Choroid plexus epithelial cell (primary cell): ENCODE data around the gene KLK6.
A peak's percentile ranks its signal among the peaks of the same experiment; 100 is the strongest.

Experiments used
- DNase-seq: peaks from one replicate; pipeline ENCODE4 v3.0.0-alpha.2; 2010; ENCODE audit warnings: low read depth
- H3K4me3 ChIP-seq: 2 replicates; pipeline ENCODE4 v1.5.1; 2011; ENCODE audit warnings: low read depth, mild to moderate bottlenecking, control low read depth, low read length, moderate library complexity
- TF ChIP-seq, protein P1 (sequence below): conservative IDR thresholded peaks from 2 replicates; pipeline ENCODE4 v1.5.1; 2011; ENCODE audit warnings: low read depth, mild to moderate bottlenecking, control low read depth, inconsistent platforms, low read length, moderate library complexity

KLK6 gene

GRCh38 chr19:50933640-50934039 is 35.8 kb downstream of the KLK6 start:
- TF ChIP-seq, protein P1, sequence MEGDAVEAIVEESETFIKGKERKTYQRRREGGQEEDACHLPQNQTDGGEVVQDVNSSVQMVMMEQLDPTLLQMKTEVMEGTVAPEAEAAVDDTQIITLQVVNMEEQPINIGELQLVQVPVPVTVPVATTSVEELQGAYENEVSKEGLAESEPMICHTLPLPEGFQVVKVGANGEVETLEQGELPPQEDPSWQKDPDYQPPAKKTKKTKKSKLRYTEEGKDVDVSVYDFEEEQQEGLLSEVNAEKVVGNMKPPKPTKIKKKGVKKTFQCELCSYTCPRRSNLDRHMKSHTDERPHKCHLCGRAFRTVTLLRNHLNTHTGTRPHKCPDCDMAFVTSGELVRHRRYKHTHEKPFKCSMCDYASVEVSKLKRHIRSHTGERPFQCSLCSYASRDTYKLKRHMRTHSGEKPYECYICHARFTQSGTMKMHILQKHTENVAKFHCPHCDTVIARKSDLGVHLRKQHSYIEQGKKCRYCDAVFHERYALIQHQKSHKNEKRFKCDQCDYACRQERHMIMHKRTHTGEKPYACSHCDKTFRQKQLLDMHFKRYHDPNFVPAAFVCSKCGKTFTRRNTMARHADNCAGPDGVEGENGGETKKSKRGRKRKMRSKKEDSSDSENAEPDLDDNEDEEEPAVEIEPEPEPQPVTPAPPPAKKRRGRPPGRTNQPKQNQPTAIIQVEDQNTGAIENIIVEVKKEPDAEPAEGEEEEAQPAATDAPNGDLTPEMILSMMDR, result no peak
- peak; percentile 13 for DNase-seq
- no peak overlapping the region for H3K4me3 ChIP-seq

DNA sequence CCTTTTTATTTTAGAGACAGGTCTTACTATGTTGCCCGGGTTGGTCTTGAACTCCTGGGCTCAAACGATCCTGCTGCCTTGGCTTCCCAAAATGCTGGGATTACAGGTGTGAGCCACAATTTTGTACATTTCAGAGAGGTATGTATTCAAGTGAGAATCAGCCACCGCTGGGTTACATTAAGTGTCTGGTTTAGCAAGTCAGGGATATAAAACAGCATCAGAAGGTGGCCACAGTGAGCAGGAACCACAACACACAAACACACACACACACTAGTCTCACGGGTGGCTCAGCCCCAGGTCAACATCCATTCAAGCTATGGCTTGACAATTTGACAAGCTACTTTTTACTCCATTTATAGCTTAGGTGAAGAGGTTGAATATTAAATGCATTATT is 36.7 kb downstream of the KLK6 start:
- no peak for DNase-seq
- TF ChIP-seq, protein P1, result no peak
- H3K4me3 ChIP-seq, result no peak overlapping the region

- TF ChIP-seq, protein P1, result no peak
- H3K4me3 ChIP-seq, result no peak overlapping the region
- DNase-seq, result no peak
Measured at GRCh38 chr19:50932018-50932689, 37.2 kb downstream of the KLK6 start.

GRCh38 chr19:50931023-50931422 is 38.4 kb downstream of the KLK6 start:
- DNase-seq, result no peak
- H3K4me3 ChIP-seq, result no peak overlapping the region
- TF ChIP-seq, protein P1, result no peak

DNA sequence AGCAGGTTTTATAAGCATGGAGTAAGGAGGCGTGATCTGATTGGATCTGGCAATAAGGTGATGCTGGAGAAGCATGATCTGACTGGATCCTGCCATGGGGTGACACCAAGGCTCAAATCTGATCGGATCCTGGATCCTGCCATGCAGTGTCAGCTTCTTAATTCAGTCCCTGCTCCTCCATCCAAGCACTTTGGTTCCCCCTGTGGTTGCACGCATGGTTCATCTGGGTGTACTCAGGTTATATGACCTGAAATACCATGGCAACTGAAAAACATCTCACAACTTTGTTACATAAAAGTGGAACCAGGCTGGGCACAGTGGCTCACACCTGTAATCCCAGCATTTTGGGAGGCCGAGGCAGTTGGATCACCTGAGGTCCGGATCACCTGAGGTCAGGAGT is 40.6 kb downstream of the KLK6 start:
- TF ChIP-seq, protein P1, result no peak
- no peak overlapping the region for H3K4me3 ChIP-seq
- no peak for DNase-seq

- no peak overlapping the region for H3K4me3 ChIP-seq
- no peak for DNase-seq
- TF ChIP-seq, protein P1, result no peak
Measured at GRCh38 chr19:50926144-50926543, 43.2 kb downstream of the KLK6 start.

DNA sequence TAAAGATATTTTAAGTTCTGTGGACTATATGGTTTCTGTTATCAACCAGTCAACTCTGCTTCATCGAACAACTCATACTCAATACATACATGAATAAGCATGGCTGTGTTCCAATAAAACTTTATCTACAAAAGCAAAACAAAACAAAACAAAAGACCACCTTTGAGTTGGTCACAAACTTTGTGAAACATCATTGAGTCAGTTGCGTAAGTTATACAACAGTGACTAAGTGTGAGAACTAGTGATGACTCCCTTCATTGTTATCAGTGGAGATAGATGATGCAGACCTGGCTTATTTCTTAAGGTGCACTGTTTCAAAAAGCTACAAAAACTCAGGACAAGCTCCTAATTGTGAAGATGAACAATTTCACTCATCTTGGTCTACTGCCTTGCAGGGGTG is 43.7 kb downstream of the KLK6 start:
- TF ChIP-seq, protein P1, result no peak
- DNase-seq, result no peak
- H3K4me3 ChIP-seq, result no peak overlapping the region
